Activated CD8-positive, alpha-beta memory T cell treated with anti-CD3 and anti-CD28 coated beads, Interleukin-2, amount 50 U/mL, for 48 hours (primary cell): ENCODE measurements around the gene ALK.

Experiments used
- DNase-seq: peaks from one replicate; pipeline ENCODE4 v3.0.0-alpha.2; 2020

Gene ALK

GRCh38 chr2:29518646-29519337 is 402.6 kb downstream of the ALK start:
- DNase-seq: no peak

GRCh38 chr2:29518010-29518409 is 403.4 kb downstream of the ALK start:
- DNase-seq: no peak

DNA sequence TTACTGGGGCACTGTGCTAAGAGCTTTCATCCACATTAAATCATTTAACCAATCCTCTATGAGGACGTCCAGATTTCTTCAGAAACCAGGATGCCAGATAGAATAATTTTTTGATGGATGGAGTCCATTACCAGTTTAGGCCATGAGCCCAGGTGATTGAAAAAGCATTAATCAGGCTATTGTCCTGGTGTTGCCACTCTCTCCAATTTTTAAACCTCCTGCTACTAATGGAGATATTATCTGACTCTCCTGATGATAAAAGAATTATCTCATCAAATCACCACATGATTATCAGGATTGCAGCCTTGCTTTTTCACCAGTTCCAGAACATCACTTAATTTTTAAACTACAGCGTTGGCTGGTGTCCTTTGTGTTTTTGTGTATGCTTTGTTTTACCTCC is 404.0 kb downstream of the ALK start:
- DNase-seq: no peak

DNA sequence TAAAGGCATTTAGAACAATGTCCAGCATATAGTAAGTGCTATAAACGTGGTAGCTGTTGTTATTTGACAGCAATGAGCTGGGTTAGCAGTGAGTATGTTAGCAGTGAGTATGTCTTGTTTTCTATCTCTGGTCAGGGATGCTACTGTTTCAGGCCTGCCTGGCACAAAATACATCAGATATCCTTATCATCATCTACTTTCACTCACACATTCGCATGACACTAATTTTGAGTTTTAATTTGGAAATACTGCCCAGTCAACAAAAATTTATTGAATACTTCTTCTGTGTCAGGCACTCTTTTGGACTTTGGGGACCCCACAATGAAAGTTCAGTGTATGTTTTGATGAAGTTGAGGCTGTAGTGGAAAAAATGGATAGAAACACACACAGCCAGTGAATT is 404.6 kb downstream of the ALK start:
- no peak for DNase-seq

GRCh38 chr2:29509878-29510277 is 411.5 kb downstream of the ALK start:
- DNase-seq: no peak

DNA sequence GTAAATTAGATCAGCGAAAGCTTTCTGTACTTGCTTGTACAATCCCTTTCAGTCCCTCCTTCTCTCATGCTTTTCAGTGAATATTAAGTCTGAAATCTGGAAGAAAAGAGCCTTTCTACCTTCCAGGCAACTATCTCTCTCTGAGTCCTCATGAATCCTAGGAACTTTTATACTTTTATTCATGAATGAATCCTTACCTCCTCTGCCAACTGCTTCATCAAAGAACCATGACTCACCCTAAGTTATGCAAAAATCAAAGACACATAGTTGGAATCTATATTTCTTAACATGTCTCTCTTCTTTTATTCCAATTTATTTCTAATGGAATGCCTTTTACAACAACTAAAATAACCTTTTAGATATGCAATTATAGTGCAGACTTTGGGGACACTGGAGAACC is 412.0 kb downstream of the ALK start:
- no peak for DNase-seq

GRCh38 chr2:29504746-29505145 is 416.6 kb downstream of the ALK start:
- no peak for DNase-seq

DNA sequence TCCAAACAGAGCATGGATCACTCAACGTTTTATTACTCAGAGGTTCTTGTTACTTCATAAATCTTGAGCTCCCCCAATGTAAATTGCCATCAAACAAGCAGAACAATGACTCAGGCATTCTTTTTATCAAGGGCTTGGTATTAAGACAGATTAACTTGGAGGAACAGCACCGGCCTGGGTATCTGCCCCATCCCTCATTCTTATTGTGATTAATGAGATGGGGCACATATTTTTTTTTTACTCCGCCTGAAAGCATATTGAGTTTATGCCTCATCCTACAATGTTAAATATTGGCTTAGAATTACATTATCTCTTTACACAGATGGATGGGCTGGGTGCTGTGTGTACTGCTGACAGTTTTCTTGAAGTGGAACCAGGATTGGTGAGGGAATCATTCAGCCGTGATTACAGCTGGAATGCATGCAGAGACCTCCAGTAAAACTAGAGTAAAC is 418.9 kb downstream of the ALK start:
- DNase-seq: no peak

- DNase-seq: no peak
These were observed 424.0 kb downstream of the ALK start for GRCh38 chr2:29497375-29497774.

- DNase-seq: no peak
These were observed 425.2 kb downstream of the ALK start for GRCh38 chr2:29496198-29496597.

DNA sequence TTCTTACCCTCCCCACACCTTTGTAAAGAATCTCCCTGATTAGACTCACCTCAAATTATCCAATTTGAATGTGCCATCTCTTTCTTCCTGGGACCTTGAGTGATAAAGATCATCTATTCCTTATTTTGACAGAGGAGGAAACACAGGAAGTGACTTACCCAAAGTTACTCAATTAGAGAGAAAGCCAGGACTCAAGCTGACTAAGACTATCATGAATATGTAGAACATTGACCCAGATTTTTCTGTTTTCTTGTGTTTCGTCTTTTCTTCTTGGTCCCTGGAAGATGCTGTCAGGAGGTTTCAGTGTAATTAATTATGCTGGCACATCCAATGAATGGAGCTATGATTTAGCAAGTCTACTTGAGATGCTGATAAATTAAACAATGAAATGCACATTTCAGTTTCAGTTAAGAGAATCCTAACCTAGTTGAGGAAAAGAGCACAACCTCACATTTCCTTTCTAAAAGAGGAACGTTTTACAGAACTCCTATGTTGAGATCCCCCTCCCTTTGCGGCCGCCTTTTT is 425.8 kb downstream of the ALK start:
- no peak for DNase-seq

- no peak for DNase-seq
These were observed 426.3 kb downstream of the ALK start for GRCh38 chr2:29495068-29495467.

DNA sequence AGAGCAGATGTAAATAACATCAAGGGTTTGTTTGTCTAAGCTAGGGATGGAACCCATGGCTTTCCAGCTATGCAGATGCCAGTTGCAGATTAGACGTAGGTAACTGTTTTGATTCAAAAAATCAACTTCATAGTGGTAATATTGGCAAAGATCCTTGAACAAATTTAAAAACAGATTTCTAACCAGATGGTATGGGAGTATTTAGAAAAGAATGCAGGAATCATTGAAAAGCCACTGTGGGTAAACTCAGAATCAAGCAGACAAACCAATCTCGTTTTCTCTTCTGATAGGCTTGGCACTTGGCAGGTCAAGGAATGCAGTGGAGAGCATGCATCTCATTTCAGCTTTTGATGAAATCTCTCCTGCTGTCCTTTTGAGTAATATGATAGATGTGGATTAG is 428.7 kb downstream of the ALK start:
- no peak for DNase-seq

- DNase-seq: no peak
These were observed 431.3 kb downstream of the ALK start for GRCh38 chr2:29490045-29490444.

DNA sequence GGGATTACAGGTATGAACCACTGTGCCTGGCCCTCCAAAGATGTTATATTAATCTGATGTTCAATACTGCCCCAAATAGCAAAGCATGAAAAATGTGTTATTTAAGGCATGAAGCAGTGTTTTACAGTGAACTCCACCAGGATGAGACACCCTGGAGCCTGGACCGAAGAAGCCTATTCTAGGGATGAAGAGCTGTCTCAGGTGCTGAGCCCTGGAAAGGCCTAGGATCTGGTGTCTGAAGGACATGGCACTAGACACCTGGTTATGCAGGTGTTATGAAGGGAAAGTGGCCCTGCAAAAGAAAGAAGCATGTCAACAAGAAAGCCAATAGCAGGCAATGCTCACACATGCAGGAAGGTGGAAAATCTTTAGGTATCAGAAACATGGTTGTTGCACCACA is 431.8 kb downstream of the ALK start:
- DNase-seq: no peak

- DNase-seq: no peak
These were observed 433.3 kb downstream of the ALK start for GRCh38 chr2:29487967-29488555.

DNA sequence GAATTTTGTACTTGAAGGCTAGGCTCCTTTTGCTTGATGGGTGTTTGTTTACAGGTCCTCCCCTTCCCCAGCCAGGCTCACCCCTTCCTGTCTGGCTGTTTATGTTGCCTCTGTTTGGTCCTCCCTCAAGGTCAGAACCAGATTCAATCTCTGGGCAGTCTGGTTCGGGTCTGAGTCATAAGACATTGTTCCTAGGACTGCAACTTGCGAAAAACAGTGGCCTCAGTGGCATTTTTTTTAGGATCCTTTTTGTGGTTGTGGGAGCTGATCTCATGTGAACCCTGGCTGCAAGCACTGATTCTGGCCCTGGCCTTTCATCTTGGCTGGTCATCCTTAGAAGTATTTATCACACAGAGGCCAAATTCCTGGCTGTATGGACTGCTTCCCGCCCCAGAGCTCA is 435.8 kb downstream of the ALK start:
- no peak for DNase-seq

GRCh38 chr2:29485117-29485516 is 436.3 kb downstream of the ALK start:
- no peak for DNase-seq

- DNase-seq: no peak
These were observed 438.5 kb downstream of the ALK start for GRCh38 chr2:29482867-29483266.

GRCh38 chr2:29482348-29482747 is 439.0 kb downstream of the ALK start:
- DNase-seq: no peak

DNA sequence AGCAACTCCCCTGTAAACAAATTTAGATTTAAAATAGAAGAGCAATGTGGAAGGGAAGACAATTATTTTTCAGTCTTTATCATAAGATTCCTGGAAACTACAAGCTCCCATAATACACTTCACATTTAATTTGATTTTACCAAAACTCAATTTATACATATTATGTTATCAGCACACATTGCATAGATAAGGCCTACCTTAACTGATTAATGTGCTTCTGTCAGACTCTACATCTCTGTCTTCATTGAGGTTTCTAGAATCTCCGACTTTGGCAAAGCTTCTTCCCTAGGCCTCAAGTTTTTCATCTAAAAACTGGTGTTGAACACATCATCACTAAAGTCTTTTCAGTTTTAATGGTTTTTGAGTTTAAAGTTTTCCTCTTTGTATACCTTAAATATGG is 440.1 kb downstream of the ALK start:
- no peak for DNase-seq

GRCh38 chr2:29480426-29480825 is 441.0 kb downstream of the ALK start:
- DNase-seq: no peak

- DNase-seq: no peak
These were observed 442.0 kb downstream of the ALK start for GRCh38 chr2:29479401-29479800.

DNA sequence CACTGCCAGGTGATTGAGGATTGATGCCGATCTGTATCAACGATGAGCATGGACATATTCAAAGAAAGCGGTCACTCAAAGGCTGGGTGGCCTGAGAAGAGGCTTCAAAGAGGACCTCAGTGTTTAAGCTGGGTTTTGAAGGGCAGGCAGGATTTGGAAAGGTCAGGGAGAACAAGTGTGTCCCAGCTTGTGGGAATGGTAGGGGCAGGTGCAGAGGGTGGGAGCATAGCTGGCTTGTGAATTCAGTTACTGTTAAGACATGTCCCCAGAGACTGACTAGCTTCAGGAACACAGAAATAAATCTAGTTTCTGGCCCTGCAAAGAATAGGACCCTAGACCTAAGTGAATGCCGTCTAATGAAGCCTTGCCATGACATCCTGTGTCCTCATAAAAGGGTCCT is 442.7 kb downstream of the ALK start:
- DNase-seq: no peak

DNA sequence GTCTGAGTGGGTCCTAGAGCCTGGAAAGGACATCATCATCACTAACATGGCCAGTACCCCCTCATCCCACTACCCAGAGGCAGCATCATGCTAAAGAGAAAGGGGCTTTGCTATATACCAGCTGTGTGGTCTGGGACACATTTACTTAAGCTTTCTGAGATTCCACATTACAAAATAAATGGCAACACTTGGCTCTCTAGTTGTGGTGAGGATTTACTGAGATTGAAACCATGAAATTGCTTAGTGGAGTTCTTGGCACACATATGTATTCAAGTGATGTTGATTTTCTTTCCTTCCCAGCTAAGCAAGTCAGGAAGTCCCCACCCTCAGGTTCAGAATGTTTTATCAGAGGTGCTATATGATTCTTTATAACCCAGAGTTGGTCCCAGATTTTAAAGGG is 444.2 kb downstream of the ALK start:
- DNase-seq: no peak
